NCI-H187 (cell line): ENCODE measurements around the gene HS3ST3B1.

Experiments used
- DNase-seq, 2 experiments: peaks; one replicate each; lab custom pipeline; 2025; lab: John Stamatoyannopoulos, UW

The HS3ST3B1 gene

DNA sequence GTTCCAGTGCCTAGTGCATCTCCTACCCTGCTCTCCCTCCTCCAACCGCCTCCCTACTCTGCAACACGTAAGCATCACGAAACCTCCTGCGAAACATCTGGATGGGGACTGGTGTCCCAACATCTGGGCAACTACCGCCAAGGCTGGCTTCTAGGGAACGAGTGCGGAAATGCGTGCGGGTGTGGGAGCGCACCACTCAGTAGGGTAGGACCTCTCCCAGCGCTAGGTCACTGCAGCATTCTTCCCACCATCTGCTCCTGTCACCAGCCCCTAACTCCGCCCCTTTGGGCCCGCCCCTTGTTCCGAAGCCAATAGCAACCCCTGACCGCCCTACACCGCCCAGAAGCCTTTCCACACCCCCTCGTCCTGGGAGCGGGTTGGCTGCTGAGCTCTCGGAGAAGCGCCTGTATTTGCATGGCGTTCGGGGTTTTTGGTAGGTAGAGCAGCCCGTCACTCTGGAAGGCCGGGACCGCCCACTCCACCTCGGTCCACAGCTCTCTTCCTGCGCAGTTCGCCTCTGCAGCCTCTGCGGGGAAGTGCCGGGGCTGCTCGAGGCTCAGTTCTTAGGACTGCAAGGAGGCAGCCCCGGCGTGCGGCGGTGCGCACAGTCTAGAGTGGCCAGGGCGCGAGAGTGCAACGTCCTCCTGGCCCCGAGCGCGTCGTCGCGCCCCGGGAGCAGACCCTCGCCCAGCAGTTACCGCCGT lies at the start of gene HS3ST3B1:
Gene HS3ST3B1 (plus strand): TSS at position 507 of the 704 bp plus-strand sequence. CDS start 438 bp downstream, outside the sequence.
- DNase-seq = peak; percentile 84 to 86

DNA sequence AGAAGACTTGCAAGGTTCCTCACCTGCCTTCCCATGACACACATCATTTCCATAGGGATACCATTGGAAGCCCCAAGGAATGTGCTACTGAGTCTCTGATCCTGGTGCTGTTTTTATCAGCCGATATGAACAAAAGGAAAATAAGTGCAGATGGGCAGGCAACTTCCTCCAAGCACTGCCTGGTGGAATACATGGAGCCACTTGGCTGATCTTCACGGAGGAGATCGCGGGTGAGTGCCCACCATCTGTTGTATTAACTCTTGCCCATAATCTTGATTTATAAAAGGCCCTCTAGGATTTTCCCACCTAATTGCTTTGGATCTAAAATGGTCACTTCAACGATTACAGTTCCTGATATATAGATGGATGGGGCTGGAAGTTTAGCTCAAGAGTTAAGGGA lies 39.5 kb upstream of the HS3ST3B1 start:
- DNase-seq = no peak

DNA sequence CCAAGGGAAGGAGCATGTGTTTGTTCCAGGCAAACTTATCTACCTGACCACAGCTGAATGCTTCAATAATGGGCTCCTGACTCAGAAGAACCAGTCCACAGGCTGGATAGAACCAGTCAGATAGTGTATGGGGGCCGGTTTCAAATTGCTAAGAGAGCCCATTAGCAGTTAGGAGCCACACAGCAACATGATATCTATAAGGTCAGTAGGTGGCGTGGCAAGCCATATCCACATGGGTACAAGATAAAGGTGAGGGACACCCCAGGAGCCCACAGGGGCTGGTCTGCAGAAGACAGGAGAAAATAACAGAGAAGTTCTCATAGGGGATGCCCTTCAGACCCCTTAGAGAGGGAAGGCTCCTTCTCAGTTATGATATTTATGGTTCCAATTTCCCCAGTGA lies 32.6 kb upstream of the HS3ST3B1 start:
- DNase-seq = no peak

DNA sequence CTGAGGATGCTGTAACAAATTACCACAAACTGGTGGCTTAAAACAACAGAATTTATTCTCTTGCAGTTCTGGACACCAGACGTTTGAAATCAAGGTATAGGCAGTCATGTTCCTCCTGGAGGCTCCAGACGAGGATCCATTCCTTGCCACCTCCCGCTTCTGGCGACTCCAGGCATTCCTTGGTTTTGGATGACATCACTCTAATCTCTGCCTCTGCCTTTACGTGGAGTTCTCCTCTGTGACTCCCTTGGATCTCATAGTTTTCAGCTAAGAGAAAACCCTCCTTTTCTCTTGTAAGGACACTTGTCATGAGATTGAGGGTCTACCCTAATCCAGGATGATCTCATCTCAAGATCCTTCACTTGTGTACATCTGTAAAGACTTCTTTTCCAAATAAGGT lies 31.4 kb upstream of the HS3ST3B1 start:
- DNase-seq = no peak

DNA sequence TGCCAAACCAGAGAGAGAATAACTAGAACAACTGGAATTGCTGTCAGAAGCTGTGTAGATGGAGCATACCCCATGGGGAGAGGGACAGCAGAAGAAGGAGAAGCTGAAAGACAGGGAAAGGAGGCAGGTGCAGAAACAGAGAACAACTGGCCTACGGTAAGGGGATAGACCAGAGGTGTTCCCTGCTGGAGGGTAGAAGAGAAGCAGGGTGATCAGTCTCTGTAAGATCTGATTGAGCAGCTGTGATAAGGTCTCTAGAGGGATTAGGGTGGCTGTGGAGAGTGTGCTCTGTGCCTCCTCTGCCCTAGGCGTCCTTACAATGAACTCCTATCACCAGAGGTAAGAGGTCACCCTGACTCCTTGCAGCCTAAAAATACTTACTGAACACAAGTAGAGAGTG lies 30.4 kb upstream of the HS3ST3B1 start:
- DNase-seq = no peak

DNA sequence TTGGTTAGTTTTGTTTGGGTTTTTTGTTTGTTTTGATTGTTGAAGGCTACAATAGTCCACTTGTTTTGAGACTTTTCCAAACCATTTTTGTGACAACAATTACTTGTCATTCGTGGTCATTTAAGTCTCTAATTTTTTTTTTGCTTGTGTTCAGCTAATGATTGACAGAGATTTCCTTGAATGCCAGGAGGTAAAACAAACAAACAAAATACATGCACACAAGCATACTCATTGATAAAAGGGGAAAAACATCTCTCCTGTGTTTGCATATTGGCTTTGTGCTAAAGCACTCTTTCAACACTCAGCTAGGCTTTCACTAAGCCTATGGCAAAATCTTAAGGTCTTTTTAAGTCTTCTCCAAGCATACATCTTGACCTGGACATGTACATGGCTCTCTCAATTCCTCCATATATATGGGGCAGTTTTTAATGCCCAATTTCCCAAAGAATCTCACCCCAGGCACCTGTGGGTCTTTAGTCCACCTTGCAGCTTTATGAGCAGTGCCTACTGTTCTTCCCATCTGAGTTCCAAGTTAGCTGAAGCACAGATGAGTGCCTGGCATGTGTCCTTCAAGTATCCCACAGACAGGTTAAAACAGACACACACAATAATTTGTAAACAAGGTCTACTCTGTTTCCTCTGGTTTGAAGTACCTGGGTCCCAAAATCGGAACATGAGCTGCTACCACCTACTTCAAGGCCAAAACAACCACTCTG lies 24.2 kb upstream of the HS3ST3B1 start:
- no peak for DNase-seq

DNA sequence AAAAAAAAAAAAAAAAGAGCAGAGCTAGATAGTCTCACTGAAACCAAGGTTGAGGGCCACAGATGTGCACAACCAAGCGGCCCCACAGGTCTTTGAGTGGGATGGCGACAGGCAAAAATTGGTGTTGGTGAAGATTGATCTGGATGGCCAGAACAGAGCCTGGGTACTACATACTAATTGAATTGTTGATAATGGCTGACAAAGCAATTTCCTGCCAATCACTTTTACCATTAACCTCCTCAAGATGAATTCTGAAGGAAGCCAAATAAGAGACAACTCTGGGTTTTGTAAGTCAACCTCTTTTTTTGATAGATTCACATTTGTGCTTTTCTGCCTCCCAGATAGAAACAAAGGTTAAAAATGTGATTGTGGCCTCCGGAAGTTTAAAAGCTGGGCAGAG lies 19.4 kb upstream of the HS3ST3B1 start:
- peak in 1 of 2 experiments; percentile 7 for DNase-seq

DNA sequence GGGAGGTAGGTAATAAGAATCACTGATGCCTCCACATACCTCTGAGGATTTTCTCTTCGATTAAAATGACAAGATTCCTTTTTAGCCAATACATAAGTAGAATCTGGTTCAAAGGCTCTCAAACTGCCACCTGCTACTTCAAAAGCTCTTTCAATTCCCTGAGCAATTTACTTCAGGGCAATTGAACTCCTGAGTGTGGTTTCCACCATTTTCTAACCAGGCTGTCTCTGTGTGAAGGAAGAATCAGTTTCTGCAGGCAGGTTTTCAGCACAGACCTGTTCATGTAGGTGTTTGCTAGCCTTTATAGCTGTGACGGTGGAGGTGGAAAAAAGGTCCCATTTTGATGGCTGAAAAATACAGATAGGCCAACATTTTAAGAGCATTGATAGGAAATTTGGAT lies 18.2 kb upstream of the HS3ST3B1 start:
- DNase-seq = peak; percentile 36 to 49

DNA sequence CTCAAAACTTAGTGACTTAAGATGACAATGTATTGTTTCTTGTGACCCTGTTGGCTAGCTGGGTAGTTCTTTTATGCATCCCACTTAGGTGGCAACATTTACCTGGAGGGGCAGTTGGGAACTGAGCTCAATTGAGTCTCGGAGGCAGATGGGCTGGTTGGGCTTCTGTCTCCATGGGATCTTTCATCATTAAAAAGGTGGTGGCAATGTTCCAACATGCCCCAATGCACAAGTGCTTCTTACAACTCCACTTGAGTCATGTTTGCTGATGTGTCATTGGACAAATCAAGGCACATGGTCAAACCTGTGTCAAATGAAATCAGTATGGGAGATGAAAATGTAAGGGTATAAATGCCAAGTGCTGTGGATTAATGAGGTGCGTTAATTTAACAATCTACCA lies 11.7 kb upstream of the HS3ST3B1 start:
- no peak for DNase-seq

DNA sequence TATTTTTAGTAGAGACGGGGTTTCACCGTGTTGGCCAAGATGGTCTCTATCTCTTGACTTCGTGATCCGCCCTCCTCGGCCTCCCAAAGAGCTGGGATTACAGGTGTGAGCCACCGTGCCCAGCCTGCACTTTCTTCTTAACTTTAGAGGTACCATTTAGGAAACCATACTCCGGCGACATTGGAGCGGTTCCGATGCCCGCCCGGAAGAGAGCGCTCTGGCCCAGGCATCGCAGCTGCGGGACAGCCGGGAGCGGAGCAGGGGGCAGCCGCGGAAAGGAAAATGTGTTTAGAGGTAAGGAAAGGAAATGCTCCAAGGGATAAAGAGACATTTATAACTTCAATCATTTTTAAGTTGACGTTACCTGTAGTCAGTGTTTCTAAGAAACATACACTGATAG lies 6.0 kb upstream of the HS3ST3B1 start:
- no peak for DNase-seq

DNA sequence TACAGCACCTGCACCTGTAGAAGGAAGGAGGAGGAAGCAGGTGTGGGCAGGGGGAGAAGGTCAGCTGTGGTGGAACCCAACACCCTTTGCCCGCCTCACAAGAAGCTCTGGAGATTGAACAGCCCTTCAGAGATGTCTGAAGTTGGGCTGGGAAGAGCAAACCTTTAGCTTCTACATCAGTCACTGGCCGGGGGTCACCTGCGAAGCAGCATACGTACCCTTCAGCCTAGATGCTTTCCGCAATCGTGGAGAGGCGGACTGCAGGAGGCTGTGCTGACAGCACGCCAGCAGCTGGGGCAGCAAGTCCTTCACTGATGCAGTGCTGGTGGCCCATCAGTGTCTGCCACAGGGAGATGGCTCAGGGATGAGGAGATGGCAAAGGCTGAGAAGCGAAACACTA lies 5.2 kb upstream of the HS3ST3B1 start:
- no peak for DNase-seq

DNA sequence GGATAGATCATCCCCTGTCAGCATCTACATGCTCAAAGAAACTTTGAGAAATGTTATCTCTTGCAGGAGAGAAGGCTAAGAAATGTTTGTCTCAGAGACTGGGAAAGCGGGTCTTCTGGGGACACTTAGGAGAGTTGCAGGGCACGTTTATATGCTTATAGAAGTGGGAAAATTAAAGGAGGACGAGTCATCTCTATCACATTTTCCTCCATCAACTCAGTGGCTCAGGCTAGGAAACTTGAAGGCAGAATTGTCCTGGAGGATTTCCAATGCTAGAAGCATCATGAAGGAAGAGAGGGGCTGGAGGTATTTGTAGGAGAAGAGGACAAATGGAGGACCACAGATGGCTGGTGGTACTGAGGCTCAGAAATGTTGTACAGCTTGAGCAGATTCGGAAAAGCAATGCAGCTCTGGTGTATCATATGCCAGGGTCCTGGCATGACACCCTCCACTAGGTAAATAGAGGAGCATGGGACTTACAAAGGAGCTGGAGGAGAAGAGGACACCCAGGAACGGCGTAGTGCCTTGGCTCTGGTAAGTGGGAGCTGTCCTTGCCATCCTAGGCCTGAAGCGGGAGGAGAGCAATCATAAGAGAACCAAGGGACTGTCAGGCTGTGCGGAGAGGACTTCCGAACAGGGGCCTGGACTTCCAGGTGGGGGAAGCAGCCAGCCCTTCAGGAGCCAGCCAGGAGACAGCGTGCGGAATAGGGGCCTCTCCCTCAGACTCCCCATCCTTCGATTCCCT lies 4.5 kb upstream of the HS3ST3B1 start:
- no peak for DNase-seq

DNA sequence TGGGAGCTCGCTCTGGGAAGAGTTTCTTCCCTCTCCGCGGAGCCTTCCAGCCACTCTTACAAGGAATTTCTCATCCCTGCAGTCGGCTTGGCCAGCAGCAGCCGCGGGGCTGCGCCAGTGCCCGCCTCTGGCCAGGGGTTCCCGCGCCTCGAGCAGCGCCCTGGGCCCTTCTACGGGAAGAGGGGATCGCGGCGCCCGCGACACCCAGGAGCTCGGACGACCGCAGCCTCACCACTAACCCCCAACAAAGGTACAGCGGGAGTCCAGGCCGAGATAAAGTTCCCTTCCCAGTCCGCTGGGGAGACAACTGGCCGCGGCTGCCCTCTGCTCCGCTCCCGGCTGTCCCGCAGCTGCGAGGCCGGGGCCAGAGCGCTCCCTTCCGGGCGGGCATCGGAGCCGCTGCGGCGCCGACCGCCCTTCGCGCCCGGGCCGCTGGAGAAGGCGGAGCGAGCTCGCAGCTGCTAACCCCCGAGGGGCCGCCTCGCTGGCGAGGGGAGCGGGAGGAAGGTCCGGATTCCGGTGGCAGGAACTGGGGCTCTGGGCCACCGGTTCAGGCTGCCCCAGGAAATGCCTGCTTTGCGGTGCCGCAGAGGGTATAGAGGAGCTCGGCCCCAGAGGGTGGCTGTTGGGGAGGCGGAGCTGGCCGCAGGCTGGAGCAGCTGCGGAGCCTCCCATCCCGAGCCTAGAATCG lies 3.6 kb upstream of the HS3ST3B1 start:
- DNase-seq = no peak

DNA sequence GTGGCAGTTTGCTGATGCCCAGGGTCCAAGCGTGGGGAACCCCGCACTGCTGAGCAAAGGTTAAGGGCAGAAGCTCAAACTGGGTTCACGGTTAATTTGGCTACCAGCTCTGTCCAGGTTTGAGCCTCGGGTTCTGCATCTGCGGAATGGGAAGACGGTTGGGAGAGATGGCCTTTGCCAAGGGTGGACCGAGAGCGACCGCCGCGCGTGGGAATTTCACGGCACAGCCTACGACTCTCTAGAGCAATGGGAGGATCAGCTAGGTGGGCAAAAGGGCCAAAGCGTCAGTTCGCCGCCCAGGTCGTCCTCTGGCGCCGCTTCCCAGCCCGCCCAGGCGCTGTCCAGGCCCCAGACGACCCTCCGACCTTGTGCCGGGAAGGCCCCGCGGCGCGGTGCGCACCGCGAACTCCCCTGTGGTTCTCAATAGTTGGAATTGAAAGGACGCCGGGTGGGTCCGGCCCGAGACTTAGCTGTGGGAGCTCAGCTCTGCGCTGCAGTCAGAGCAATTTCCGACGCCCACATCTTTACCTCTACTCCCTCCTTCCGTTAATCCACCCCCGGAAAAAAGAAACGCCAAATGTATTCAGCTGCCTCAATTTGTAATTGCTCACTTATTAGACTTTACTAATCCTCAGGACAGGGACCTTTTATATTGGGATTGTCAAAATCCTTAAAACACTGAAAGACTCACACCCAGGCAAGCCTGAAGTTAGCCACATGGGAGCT lies 2.5 kb upstream of the HS3ST3B1 start:
- no peak for DNase-seq

DNA sequence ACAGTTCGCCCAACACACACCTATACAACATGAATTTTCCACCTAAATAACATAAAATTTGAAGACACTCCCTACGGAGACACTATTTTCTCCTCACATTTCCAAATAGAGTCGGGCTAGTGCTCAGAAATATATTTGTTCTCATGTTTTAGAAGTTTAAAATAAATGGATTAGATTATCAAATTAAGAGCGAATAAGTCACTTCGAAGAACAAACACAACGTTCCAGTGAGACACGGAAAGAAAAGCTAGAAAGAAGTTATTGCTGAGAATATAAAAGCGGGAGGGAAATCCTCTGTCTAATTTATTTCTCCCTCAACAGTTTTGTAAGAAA lies 2.0 kb upstream of the HS3ST3B1 start:
- DNase-seq = no peak

DNA sequence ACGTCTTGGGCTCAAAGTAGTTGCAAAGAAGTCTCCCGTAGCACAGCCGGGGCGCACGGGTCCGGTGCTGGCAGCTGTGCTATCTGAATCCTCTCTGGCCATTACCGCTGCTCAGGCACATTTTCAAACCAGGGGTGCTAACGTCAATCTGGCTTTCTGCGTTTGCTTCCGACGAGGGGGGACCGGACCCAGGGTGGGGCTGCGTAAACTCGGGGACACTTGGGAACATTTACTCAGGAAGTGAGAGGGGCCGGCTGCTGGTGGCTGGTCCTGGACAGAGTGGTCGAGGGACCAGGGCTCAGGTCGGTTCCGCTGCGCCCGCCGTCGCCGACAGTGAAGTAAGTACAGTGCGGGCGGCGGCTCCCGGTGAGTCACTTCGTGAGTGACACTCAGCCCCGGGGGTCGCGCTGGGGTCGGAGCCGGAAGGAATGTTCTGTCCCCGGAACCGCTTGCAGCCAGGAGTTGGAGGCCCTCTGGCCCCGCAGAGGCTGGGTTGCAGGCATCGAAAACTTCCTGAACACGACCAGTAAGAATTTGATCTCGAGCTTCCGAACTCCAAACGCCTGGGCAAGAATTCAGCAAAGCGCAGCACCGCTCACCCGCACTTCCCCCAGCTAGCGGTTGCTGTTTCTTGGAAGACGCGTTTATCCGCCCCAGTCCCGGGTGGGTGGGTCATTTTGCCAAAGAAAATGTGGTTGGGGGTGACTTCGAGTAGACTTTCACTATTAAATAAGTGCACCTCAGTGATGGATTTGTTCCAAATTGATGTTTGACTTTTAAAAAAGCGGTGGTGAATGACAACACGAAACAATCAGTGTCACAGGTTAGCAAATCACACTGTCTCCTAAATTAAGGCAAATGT lies 1.4 kb upstream of the HS3ST3B1 start:
- no peak for DNase-seq

DNA sequence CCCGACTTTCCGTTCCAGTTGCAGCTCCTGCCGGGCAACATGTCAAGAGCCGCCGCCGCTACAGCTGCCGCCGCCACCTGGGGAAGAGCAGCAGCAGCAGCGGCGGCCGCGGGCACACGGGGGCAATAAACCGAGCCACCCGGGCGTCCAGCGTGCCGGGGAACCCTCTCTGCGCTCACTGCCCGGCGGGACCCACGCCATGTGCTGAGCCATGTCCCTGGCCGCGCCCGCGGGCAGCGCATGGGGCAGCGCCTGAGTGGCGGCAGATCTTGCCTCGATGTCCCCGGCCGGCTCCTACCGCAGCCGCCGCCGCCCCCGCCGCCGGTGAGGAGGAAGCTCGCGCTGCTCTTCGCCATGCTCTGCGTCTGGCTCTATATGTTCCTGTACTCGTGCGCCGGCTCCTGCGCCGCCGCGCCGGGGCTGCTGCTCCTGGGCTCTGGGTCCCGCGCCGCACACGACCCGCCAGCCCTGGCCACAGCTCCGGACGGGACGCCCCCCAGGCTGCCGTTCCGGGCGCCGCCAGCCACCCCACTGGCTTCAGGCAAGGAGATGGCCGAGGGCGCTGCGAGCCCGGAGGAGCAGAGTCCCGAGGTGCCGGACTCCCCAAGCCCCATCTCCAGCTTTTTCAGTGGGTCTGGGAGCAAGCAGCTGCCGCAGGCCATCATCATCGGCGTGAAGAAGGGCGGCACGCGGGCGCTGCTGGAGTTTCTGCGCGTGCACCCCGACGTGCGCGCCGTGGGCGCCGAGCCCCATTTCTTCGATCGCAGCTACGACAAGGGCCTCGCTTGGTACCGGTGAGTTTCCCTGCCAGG lies 604 bp downstream of the HS3ST3B1 start:
- no peak for DNase-seq

DNA sequence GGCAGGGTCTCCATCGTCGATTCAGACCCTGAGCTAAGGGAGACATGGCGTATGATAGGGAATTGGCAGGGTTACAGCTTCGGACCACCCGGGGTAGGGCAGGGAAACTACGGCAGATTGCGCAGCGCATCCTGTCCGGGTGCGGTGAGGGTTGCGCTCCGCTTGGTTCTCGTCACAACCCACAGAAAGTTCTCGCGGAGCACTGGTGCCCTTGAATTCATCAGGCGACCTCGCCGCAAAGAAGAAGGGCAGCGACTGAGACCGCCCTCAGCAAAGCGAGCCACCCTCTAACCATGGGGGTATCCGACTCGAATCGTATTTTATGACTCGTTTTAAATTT lies 1.2 kb downstream of the HS3ST3B1 start:
- DNase-seq = no peak

DNA sequence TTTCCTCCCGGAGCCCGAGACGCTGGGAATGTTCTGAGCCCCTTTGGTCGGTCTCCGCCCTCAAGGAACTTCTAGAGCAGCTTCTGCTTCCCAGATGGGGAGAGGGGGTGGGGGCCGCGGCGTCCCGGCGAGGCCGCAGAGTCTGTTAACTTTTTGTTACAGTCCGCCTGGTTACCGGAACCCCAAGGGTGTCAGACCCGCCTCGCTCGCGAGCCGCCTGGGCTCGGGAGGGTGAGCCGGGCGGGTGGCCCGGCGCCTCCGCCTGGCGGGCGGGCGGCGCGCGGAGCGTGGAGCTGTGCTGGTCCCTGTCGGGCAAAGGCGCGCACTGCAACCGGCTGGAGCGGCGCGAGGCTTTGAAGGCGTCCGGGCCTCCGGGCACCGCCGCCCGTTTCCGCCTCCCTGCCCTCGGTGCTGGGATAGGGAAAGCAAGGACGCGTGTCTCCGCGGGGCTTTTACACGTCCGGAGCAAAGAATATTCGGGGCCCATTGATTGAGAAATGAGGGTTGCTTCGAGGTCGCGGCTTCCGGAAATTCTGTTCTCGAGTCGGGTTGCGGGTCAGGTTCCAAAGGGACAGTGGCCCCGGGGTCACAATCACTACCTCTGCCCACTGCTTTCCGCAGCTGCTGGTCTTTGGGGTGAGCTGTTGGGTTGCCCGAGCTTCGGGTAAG lies 1.7 kb downstream of the HS3ST3B1 start:
- no peak for DNase-seq
